OCI-LY3 (cell line): Measurements from ENCODE around the gene SSTR5.

Experiments used
- CTCF ChIP-seq: fragments of 200-600, 300-600 bp; sonication (generic); IDR thresholded peaks from 2 replicates; pipeline ENCODE4 v1.5.1; 2014; ENCODE audit warnings: antibody characterized with exemption, low read length, low read depth
- EZH2phosphoT487 ChIP-seq: fragments of 200-600 bp; shearing (Covaris generic); IDR thresholded peaks from 2 replicates; pipeline ENCODE4 v1.6.1; 2018; ENCODE audit warnings: antibody characterized with exemption, mixed run types, low read depth

- TF ChIP-seq EZH2phosphoT487, result no peak
- TF ChIP-seq CTCF, result no peak
Measured at GRCh38 chr16:1100084-1100800, 27.7 kb downstream of the SSTR5 start.
